Testis (tissue), 3 donors: ENCODE measurements around the gene NOX4. TPM values are rescaled to one million over a fixed set of nuclear protein-coding genes. Genes with fewer than 3 reads are reported as not detected.
"Not testable (repeated sequence)": the region's sequence is repeated elsewhere in the genome, so short reads cannot be mapped to it uniquely, and the experiment has no call there.

Experiments
- DNase-seq: peaks from one replicate; pipeline ENCODE4 v3.0.0-alpha.2; 2019
- H3K27ac ChIP-seq, 2 donors: fragments of 200-600 bp; sonication (generic); one replicate each; pipeline ENCODE4 v1.5.1; 2019
- H3K27me3 ChIP-seq: fragments of 200-600 bp; sonication (generic); one replicate; pipeline ENCODE4 v1.5.1; 2019
- H3K36me3 ChIP-seq: fragments of 200-600 bp; sonication (generic); one replicate; pipeline ENCODE4 v1.5.1; 2017; ENCODE audit warnings: low read depth; ENCODE audit errors: missing control alignments
- H3K4me1 ChIP-seq: fragments of 200-600 bp; sonication (generic); one replicate; pipeline ENCODE4 v1.5.1; 2019
- H3K4me3 ChIP-seq, 2 donors: fragments of 200-600 bp; sonication (generic); one replicate each; pipeline ENCODE4 v1.5.1; 2017 to 2019
- H3K9me3 ChIP-seq: fragments of 200-600 bp; sonication (generic); one replicate; pipeline ENCODE4 v1.5.1; 2017
- POLR2A ChIP-seq: fragments of 450-650 bp; IDR thresholded peaks from one replicate; pipeline ENCODE4 v1.6.1; 2017; ENCODE audit warnings: antibody characterized with exemption, mild to moderate bottlenecking, moderate library complexity
- WGBS, 2 donors: methylation state at CpG; one replicate each; pipeline ENCODE4 v1.1.5; 2018; 5-methylcytosine and 5-hydroxymethylcytosine counted together
- intact Hi-C: fragments of 100-400 bp; cut with DNase I; formaldehyde crosslinking; loops from one replicate; pipeline ENCODE4 v1.15.1; 2023; ENCODE audit warnings: low total_unique reads
- polyA plus RNA-seq: library from polyadenylated mRNA; stranded (reverse); fragments of 350-450 nt; fragmentation: Illumina TruSeq; extraction: RNeasy Lipid Tissue Mini Kit (QIAGEN cat#74804); gene quantifications from one replicate; pipeline ENCODE4 v1.2.3, GENCODE V29; 2014; ENCODE audit warnings: low read depth, low replicate concordance; ENCODE audit not compliant: insufficient read depth
- total RNA-seq, 2 donors: library from RNA; depleted of rRNA; stranded (reverse); fragments of >200 nt; gene quantifications; one replicate each; pipeline ENCODE4 v1.2.3, GENCODE V29; 2016
- TF ChIP-seq, protein P1 (sequence below), 3 experiments: fragments of 450-650 bp in 2 of 3; fragments of 200-600 bp in 1 of 3; sonication (generic) in 1 of 3; IDR thresholded peaks; one replicate each; pipeline ENCODE4 v1.5.1; 2016 to 2019; ENCODE audit warnings: antibody characterized with exemption in 3 of 3, mild to moderate bottlenecking in 2 of 3, moderate library complexity in 1 of 3

Gene NOX4
- total and polyA plus RNA-seq, 3 donors from 2014 or later: 0.63 to 3.0 (median 1.3) TPM

DNA sequence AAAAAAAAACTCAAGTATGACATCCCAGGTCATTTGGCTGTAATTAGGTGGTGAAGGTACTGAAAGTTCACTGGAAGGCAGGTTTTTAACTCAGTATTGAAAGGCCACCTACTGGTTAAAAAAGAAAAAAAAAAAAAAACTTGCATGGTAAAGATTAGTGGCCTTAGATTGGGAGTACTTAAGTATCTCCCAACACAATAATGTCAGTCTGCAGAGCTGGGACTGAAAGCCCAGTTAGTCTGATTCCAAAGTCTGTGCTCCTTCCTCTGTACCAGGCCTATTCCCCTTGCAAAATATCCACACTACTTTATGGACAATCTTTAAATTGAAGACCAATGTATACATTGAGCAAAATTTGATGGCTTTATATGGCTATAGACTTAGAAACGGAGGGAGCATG, 85.5 kb downstream of the NOX4 start:
- no peaks in the 10 kb centered on the region for H3K36me3 ChIP-seq
- DNase-seq: no peak
- WGBS, 2 donors: 88 to 90% methylated on average over 1 of the region's 1 CpG
- H3K4me1 ChIP-seq: no peaks in the 10 kb centered on the region
- H3K27ac ChIP-seq: no peak overlapping the region
- no peaks in the 10 kb centered on the region for H3K27me3 ChIP-seq
- TF ChIP-seq POLR2A: no peak
- TF ChIP-seq, protein P1, sequence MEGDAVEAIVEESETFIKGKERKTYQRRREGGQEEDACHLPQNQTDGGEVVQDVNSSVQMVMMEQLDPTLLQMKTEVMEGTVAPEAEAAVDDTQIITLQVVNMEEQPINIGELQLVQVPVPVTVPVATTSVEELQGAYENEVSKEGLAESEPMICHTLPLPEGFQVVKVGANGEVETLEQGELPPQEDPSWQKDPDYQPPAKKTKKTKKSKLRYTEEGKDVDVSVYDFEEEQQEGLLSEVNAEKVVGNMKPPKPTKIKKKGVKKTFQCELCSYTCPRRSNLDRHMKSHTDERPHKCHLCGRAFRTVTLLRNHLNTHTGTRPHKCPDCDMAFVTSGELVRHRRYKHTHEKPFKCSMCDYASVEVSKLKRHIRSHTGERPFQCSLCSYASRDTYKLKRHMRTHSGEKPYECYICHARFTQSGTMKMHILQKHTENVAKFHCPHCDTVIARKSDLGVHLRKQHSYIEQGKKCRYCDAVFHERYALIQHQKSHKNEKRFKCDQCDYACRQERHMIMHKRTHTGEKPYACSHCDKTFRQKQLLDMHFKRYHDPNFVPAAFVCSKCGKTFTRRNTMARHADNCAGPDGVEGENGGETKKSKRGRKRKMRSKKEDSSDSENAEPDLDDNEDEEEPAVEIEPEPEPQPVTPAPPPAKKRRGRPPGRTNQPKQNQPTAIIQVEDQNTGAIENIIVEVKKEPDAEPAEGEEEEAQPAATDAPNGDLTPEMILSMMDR (IDR thresholded peaks at IDR 0.05): no peak
- H3K9me3 ChIP-seq: no peaks in the 10 kb centered on the region
- H3K4me3 ChIP-seq: no peak overlapping the region
- intact Hi-C loops: no loop called here

DNA sequence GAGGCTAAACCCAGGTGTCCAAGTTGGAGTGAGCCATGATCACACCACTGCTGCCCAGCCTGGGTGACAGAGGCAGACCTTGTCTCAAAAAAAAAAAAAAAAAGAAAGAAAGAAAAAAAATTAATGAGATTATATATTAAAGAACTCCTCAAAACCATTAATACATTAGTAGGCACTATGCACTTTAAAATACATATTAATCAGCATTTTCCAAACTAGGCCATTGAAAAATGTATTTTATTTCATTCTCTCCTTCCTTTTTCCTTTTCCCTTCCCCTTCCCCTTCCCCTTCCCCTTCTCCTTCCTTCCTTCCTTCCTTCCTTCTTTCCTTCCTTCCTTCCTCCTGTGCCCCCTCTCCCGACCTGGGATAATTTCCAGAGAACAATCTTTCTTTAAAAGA, 99.5 kb downstream of the NOX4 start:
- DNase-seq, intact Hi-C loops, H3K4me3 ChIP-seq, H3K36me3 ChIP-seq, H3K27ac ChIP-seq, H3K27me3 ChIP-seq, H3K9me3 ChIP-seq, H3K4me1 ChIP-seq: not testable (repeated sequence)
- WGBS, 2 donors: 76 to 79% methylated on average over 1 of the region's 1 CpG

DNA sequence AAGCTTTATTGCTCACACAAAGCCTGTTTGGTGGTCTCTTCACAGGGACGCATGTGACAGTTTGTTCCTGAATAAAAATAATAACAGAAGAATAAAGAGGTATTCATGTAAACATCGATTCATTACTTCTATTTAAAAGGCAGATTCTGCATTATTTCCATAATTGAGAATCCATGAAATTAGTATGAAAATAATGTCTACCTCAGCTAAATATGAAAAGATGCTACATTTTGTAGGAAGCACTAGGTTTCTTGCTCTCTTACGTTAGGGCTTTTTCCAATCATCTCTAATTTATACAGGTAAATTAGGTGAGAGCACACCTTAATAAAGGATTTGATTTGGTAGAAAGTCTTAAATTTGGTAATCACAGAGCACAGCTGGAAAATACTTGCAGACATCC, 103.7 kb downstream of the NOX4 start:
- H3K4me1 ChIP-seq, intact Hi-C loops, H3K9me3 ChIP-seq, DNase-seq, H3K4me3 ChIP-seq, H3K36me3 ChIP-seq, H3K27ac ChIP-seq, H3K27me3 ChIP-seq: not testable (repeated sequence)
- WGBS, 2 donors: 90 to 93% methylated on average over 3 of the region's 3 CpGs

DNA sequence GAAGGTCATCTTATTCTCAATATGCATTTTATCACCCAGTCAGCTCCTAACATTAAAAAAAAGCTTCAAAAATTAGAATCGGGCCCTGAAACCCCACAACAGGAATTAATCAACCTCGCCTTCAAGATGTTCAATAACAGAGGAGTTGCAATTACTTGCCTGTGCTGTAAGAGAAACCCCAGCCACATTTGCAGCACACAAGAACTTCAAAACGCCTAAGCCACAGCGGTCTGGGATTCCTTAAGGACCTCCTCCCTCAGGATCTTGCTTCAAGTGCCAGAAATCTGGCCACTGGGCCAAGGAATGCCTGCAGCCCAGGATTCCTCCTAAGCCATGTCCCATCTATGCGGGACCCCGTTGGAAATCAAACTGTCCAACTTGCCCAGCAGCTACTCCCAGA, 108.2 kb downstream of the NOX4 start:
- DNase-seq, H3K27ac ChIP-seq, H3K4me3 ChIP-seq, H3K9me3 ChIP-seq, H3K4me1 ChIP-seq, H3K27me3 ChIP-seq, H3K36me3 ChIP-seq, intact Hi-C loops: not testable (repeated sequence)
- 91 to 94% methylated on average over 6 of the region's 6 CpGs for WGBS, 2 donors

DNA sequence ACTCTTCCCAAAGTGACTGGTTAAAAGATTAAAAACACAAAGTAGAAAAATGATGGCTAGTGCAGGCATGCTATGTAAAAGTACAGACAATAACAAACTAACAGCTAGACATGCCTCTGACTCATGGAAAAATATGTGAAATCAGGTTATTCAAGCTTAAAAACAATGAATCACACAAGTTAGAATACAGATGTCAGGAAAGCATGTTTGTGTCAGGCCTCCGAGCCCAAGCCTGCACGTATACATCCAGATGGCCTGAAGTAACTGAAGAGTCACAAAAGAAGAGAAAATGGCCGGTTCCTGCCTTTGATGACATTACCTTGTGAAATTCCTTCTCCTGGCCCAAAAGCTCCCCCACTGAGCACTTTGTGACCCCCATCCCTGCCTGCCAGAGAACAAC, 110.1 kb downstream of the NOX4 start:
- TF ChIP-seq, protein P1 (IDR thresholded peaks at IDR 0.05): no peak
- no peak for TF ChIP-seq POLR2A
- H3K36me3 ChIP-seq: no peaks in the 10 kb centered on the region
- no peak overlapping the region for H3K27ac ChIP-seq
- intact Hi-C loops: no loop called here
- no peak overlapping the region for H3K4me3 ChIP-seq
- H3K4me1 ChIP-seq: no peaks in the 10 kb centered on the region
- WGBS, 2 donors: 63 to 84% methylated on average over 3 of the region's 3 CpGs
- H3K27me3 ChIP-seq: no peaks in the 10 kb centered on the region
- H3K9me3 ChIP-seq: no peaks in the 10 kb centered on the region
- DNase-seq: no peak

DNA sequence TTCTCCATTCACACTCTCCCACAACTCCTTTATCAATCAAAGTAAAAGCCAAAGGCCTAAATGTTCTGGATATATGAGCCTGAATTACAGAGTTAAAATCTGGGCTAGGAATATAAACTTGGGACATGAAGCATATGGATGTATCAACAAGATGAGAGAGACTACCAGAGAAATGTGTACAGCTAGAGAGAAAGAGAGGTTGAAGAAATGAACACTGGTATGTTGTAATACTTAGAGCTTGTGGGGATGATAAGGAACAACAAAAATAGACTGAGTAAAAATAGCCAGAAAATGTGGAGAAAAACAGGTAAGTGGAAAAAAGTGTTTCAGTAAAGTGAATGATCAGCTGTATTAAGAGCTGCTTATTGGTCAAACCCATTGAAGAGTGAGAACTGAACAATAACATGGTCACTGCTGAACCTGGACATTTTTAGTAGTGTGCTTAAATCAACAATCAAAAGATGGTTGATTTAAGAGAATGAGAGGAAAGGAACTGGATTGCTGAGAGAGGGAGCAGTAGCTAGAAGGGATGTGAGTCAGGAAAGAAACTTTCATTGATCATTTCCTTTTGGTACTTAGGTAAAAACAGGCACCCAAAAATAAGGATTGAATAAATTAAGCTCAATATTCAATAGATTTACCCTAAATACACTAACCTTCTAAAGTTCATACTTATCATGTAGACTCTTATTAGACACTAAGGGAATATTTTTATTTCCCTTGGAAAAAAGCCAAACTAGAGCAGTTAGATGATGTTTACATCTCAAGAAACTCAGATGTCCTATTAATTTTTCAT, 111.0 kb downstream of the NOX4 start:
- intact Hi-C loops, DNase-seq, H3K4me1 ChIP-seq, H3K27ac ChIP-seq, H3K36me3 ChIP-seq, H3K4me3 ChIP-seq, H3K27me3 ChIP-seq, H3K9me3 ChIP-seq: not testable (repeated sequence)

DNA sequence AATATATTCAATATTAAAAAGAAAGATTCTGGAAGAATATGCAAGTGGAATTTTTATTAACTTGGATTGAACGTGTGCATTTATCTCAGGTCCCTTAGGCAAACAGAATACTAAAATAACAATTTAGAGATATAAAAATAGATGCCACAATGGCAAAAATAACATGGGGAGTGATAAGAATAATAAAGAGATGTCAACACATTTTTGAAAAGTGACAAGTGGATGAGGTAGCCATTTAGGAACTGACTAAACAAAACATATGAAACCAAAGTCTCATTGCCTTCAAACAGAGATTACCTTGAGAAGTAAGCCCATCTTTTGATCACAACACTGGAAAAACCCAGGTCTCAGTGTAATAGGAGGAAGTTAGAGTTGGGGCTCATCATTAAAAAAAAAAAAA, 112.2 kb downstream of the NOX4 start:
- H3K36me3 ChIP-seq, H3K9me3 ChIP-seq, intact Hi-C loops, H3K4me1 ChIP-seq, DNase-seq, H3K27ac ChIP-seq, H3K27me3 ChIP-seq, H3K4me3 ChIP-seq: not testable (repeated sequence)
- WGBS, 2 donors: 72 to 83% methylated on average over 1 of the region's 1 CpG

DNA sequence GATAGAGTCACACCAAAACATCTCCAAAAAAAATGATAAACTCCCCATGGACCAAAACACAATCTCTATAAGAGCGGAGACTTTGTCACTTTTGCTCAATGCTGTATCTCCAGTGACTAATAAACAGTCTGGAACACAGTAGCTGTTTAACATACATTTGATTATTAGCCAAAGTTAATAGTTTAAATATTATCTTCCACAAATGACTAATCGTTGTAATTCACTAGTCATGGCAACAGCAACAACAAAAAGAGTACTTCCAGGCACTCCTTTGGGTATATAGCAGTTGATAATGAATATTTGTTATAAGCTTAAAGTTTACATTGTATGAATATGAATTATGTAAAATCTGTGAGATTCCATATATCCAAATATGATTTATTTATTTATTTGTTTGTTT, 121.8 kb downstream of the NOX4 start:
- H3K4me3 ChIP-seq, H3K27me3 ChIP-seq, H3K27ac ChIP-seq, DNase-seq, H3K9me3 ChIP-seq, H3K36me3 ChIP-seq, H3K4me1 ChIP-seq, intact Hi-C loops: not testable (repeated sequence)
- 86 to 90% methylated on average over 2 of the region's 2 CpGs for WGBS, 2 donors

DNA sequence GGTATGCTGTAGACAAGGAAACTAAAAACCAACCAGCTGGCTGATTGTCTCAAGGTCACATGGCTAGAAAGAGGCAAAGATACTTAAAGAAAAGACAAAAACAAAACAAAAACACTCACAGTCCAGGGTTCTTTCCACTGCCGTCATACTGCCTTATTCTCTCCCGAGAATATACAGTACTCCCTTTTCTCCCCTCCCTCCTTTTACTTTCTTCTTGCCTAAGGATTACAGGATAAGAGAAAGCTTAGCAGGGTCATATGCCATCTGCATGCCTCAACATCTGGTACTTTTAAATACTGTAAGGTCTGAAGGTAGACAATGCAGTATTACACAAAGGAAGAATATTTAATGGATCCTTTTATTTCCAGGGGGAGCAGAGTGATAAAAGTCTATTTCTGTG, 126.3 kb downstream of the NOX4 start:
- H3K27ac ChIP-seq, intact Hi-C loops, H3K36me3 ChIP-seq, H3K27me3 ChIP-seq, DNase-seq, H3K4me1 ChIP-seq, H3K4me3 ChIP-seq, H3K9me3 ChIP-seq: not testable (repeated sequence)
- 34 to 57% methylated on average over 2 of the region's 2 CpGs for WGBS, 2 donors
